CD4-positive, alpha-beta T cell treated with Interleukin-6 at 100 ng/mL for 8 hours (primary cell): ENCODE measurements around the gene CCNY.
"Not testable (repeated sequence)": the region's sequence is repeated elsewhere in the genome, so short reads cannot be mapped to it uniquely, and the experiment has no call there.

ENCODE experiments used
- DNase-seq: peaks from one replicate; pipeline ENCODE4 v3.0.0-alpha.2; 2020; ENCODE audit warnings: mixed read lengths, low spot score

CCNY gene

DNA sequence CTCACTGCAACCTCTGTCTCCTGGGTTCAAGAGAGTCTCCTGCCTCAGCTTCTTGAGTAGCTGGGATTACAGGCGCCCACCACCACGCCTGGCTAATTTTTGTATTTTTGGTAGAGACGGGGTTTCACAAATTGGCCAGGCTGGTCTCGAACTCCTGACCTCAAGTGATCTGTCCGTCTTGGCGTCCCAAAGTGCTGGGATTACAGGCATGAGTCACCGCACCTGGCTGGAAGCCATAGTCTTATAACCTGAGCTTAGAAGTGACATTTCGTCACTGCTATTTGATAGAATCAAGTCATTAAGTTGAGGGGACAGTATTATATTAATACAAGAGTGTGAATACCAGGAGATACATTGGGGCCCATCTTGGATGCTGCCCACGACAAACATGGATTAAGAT, 17.9 kb downstream of the CCNY start:
- DNase-seq, result not testable (repeated sequence)

DNA sequence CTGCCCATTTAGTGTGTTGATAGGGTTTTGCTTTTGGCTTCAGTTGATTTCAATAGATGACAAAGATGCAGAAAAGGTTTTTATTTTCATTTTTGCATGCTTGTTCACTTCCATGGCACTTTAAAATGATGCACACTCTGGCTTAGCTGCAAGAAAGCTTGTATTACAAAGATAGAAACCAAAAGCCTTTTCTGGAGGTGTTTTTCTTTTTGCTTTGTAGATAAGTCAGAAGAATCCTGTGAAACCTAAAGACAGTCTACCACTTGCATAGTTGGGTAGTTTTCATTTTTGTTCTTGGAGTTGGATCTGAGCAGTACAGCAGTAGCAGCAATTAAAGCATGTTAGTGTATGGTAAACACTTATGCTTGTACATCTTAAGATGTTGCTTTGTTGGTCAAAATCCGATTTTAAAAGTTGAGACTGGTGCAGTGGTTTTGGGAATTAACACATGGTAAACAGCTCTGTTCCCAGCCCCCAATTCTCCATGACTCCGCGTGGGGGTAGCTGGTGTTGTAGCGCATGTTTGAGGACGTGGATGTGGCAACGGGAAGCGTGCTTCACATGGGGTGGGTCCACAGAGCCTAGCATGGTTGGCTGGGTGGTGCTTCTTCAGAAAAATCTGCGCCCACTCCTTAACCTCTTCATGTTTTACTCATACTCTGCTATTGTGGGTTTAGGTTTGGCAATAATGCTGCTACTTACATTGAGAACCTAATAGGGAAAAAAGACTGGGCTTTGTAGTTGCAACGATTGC, 19.8 kb downstream of the CCNY start:
- no peak for DNase-seq

GRCh38 chr10:35356725-35357092, 20.4 kb downstream of the CCNY start:
- DNase-seq, result no peak

- no peak for DNase-seq
These were observed 22.7 kb downstream of the CCNY start for GRCh38 chr10:35359056-35359455.

- DNase-seq, result no peak
These were observed 23.6 kb downstream of the CCNY start for GRCh38 chr10:35359873-35360272.

- DNase-seq, result no peak
These were observed 26.5 kb downstream of the CCNY start for GRCh38 chr10:35362701-35363350.

DNA sequence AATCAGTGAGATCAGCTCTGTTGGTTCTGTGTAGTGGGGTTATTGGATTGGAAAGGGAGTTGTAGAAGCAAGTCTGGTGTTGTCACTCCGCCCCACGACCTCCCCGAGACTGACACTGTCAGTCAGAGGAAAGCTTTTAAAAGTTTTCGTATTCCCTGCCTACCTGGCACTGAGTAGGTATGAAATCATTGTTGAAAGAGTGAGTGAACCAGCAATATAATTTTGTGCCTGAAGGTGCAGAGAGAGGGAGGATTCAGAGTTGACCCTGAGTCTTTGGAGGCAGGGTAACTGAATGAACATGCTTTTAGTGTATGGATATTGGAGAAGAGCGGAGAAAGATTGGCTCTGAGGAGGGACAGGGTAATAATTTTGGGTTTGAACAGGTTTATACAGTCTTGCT, 27.3 kb downstream of the CCNY start:
- DNase-seq, result no peak

DNA sequence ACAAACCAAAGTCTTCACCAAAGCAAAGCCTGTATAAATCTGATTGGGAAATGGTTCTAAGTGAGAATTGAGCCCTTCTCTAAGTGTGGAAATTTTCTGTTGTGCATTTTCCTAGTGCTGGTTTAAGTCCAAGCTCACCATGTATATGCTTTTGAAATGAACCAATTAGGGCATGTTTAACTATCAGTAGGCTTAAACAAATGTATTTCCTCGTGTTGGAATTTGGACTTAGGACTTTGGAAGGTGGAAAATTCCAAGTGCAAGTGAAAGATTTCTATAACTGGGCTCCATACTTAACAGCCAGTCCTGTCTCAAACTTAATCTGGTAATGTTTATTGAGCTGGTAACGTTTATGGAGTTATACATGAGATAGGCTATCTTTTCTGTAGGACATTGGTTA, 28.5 kb downstream of the CCNY start:
- DNase-seq, result no peak

- DNase-seq, result no peak
These were observed 29.7 kb downstream of the CCNY start for GRCh38 chr10:35365994-35366393.

- DNase-seq, result no peak
These were observed 31.0 kb downstream of the CCNY start for GRCh38 chr10:35367107-35367859.

DNA sequence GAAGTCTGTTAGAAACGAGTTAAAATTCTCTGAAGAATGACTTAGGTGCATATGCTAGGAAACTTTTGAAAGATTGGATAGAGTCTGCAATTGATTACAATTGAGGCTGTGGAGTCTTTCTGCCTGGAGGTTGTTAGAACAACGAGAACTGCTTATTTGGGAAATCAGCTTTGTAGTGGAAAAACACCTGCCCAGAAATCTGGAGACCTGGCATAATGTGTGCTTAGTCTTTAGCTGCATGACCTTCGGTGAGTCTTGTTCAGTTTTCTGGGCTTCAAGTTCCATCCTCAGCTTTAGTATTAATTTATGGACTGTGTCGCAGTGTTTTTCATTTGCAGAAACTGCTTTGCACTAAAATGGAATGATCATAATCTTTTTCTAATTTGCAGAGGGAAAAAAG, 31.7 kb downstream of the CCNY start:
- no peak for DNase-seq

GRCh38 chr10:35368485-35369048, 32.3 kb downstream of the CCNY start:
- DNase-seq, result no peak

DNA sequence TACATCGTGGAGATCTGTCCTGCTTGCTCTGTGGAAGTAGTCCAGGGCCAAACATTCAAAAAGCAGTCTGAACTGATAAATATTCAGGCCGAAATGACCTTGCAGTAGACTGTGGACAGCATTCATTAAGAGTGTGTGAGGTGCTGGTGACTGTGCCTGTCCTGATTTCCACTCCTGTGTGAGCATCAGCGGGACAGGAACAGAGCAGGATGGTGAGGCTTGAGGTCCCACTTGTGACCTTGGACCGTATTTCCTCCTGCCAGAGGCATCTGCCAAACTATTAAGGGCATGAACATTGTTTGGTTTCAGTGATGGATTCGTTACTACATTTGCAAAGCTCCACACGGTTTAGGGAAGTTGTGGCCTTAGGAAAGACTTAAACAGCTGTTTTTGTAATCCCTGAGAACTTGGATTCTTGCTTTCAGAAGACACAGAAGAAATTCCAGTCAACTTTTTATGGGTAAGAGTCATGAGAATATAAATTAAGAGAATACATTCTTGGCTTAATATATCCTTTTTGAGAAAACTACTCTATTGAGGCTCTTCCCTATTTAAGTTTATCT, 32.8 kb downstream of the CCNY start:
- no peak for DNase-seq

- DNase-seq, result no peak
These were observed 35.4 kb downstream of the CCNY start for GRCh38 chr10:35371731-35372130.

DNA sequence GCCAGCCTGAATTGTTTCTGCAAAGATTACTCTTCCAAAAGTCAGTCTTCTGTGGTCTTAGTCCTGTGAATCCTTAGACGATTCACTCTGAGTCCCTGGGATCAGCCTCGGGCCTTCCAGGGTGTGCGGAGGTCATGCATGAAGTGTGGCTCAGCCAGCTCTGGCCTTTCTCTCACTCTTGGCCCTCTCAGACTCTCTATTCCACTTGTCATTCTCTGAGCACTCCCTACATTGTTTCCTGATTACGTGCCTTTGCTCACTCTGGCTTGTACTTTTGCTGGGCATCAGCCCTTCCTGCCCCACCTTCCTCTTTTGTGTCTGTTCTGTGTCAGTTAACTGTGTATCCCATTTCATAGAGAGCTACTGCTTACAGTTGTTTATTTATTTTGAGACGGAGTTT, 36.0 kb downstream of the CCNY start:
- DNase-seq, result no peak

- no peak for DNase-seq
These were observed 38.9 kb downstream of the CCNY start for GRCh38 chr10:35375091-35375765.

- no peak for DNase-seq
These were observed 40.9 kb downstream of the CCNY start for GRCh38 chr10:35377050-35377728.

DNA sequence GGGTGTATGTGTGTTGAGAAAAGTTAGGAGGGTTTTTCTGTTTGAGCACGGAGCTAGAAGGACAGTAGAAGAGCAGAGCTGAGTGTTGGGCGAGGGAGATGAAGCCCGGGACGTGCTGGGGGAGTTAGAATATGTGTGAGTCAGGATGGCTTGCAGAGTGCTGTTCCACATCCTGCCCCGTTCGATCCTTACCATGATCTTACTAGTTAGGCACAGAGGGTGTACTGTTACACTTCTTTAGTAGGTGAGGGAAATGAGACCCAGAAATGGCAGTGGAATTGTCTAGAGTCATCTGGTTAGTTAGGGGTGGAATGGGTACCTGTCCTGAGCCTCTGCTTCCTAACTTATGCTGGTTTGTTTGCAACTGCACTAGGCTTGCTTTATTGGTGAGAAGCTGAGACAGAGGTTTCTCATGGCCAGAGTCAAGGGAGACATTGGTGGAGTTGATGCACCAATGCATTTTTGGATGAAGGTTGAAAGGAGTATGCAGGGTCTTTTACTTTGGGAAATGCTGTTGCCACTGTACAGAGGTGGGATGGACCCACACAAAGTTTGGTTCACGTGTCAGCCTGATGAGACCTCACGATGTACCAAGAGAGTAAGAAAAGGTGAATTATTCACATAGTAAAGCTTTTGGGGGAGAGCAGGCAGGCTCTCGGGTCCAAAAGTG, 42.4 kb downstream of the CCNY start:
- DNase-seq, result no peak

DNA sequence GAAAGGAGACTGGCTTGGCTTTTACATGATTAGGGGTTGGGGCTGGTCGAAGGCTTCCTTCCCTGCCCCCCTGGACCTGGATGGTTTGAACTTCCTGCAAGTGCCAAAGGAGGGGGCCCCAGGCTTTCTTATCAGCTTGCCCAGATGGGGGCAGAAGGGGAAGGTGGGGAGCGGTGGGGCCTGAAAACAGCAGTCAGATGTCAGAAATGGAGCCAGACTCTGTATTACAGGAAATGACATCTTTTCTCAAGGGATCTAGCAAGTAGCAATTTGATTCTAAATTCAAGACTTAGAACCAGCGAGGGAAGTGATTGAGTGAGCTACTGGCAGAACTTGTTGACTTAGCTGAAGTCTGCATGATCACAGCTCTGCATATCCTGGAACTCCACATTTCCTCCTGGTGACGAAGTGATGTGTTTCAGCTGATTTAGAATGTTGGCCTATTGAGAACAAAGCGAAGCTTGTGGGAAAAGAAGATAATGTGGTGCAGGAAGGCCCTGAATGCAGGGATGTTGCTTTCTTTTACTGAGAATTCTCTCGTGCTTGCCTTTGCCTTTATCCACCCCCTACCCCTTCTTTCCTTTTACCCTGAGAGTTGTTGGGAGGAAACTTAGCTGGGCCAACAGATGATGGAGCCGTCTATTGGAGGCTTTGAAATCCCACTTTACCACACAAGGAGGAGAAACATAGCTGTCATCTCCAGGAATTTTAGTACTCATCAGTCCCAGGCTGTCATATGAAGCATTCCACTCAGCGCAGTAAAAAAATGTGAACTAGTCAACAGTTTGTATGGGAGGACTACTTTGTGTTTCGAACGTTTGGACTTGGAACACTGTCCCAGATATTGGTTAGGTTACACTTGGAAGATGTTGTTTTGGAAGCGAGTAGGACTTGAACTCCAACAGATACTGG, 43.2 kb downstream of the CCNY start:
- no peak for DNase-seq

- DNase-seq, result no peak
These were observed 45.8 kb downstream of the CCNY start for GRCh38 chr10:35382096-35382495.
